ENCODE results near the gene MYO7B. TPM values are rescaled to one million over a fixed set of nuclear protein-coding genes. Genes with fewer than 3 reads are reported as not detected.

Gene MYO7B
- total RNA-seq, 4 donors from 2014 or later, result 0.07 to 0.83 (median 0.51) TPM; not detected in 1

GRCh38 chr2:127590386-127591190 lies 55.1 kb downstream of the MYO7B start:
- Histone ChIP-seq H3K4me3 (no peak overlapping the region), H3K9me3 (no peaks in the 10 kb centered on the region), H3K27me3 (no peaks in the 10 kb centered on the region), H3K27ac (no peak overlapping the region), H3K4me1 (no peaks in the 10 kb centered on the region), H3K36me3 (no peaks in the 10 kb centered on the region)
- ATAC-seq (no peak), DNase-seq (no peak)
- in situ Hi-C loops (cut with MboI; ENCODE audit: low sequenced_read_pairs in 4 of 4), result no loop called here
- intact Hi-C loops (cut with DNase I; ENCODE audit: low total_unique reads), result loop anchor here (2.0 to 5.0 kb wide), 2 partner anchors 58 to 107 kb away; no protein-coding TSS in a partner anchor
- TF ChIP-seq POLR2A (IDR thresholded peaks at IDR 0.05), result no peak
- TF ChIP-seq CTCF (IDR thresholded peaks at IDR 0.05 in 4 of 5, conservative IDR thresholded peaks at IDR 0.05 in 1 of 5), result no peak

GRCh38 chr2:127591221-127591923 lies 55.9 kb downstream of the MYO7B start:
- ATAC-seq (peak; percentile 71 to 78), DNase-seq (peak in 1 of 2 donors; percentile 28)
- Histone ChIP-seq H3K4me1 (no peaks in the 10 kb centered on the region), H3K27me3 (no peaks in the 10 kb centered on the region), H3K36me3 (no peaks in the 10 kb centered on the region), H3K9me3 (no peaks in the 10 kb centered on the region), H3K27ac (no peak overlapping the region), H3K4me3 (no peak overlapping the region)
- in situ Hi-C loops (cut with MboI; ENCODE audit: low sequenced_read_pairs in 4 of 4), result no loop called here
- intact Hi-C loops (cut with DNase I; ENCODE audit: low total_unique reads), result loop anchor here (2.0 to 5.0 kb wide), 2 partner anchors 57 to 106 kb away; no protein-coding TSS in a partner anchor
- TF ChIP-seq CTCF (IDR thresholded peaks at IDR 0.05 in 4 of 5, conservative IDR thresholded peaks at IDR 0.05 in 1 of 5) (peak; percentile 71 to 95 (median 74)), POLR2A (IDR thresholded peaks at IDR 0.05) (no peak)

- ATAC-seq (no peak), DNase-seq (no peak)
- in situ Hi-C loops (cut with MboI; ENCODE audit: low sequenced_read_pairs in 4 of 4) (no loop called here), intact Hi-C loops (cut with DNase I; ENCODE audit: low total_unique reads) (loop anchor here (5.0 kb wide), 1 partner anchor 105 kb away; no protein-coding TSS in a partner anchor)
- no peaks in the 10 kb centered on the region for H3K27me3 ChIP-seq
- no peaks in the 10 kb centered on the region for H3K9me3 ChIP-seq
- no peak overlapping the region for H3K4me3 ChIP-seq
- H3K36me3 ChIP-seq, result no peaks in the 10 kb centered on the region
- H3K27ac ChIP-seq, result no peak overlapping the region
- H3K4me1 ChIP-seq, result no peaks in the 10 kb centered on the region
- TF ChIP-seq POLR2A (IDR thresholded peaks at IDR 0.05) (no peak), CTCF (IDR thresholded peaks at IDR 0.05 in 4 of 5, conservative IDR thresholded peaks at IDR 0.05 in 1 of 5) (no peak)
Measured at GRCh38 chr2:127592761-127593227, 57.3 kb downstream of the MYO7B start.

DNA sequence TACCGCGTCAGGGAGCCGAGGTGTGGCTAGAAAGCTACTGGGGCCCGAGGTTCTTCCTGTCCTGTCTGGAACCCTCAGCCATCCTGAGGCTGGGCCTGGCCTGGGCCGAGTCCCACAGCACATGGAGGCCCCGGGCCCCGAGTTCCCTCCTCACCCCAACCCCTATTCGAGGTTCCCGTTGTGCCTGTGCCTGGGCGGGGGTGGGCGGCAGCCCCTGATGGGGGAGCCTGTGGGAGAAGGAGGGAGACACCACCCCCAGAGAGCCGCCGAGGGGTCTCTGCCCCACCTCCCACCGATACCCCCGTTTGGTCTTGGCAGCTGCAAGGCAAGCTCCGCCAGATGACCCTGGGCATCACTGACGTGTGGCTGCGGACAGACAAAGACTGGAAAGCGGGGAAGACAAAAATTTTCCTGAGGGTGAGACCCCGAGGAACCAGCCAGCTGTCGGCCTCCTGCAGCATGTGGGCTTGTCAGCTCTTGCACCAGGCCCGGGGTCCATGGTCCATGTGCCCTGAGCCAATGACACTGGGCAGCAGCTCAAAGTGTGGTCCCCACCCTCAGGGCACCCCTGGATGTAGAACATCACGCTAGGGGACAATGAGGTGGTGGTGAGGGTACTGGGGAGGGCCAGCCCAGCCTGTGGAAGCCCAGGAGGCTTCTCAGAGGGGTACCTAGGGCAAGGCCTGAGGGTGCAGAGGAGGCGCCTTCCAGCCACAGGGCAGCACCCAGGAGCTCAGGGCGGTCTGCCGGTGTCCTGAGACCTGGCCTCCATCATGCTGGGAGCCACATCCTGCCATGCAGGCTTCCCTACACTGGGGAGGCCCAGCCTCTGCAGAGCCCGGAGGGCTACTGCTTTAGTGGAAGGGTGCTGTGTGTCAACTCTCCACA lies 58.0 kb downstream of the MYO7B start:
- TF ChIP-seq POLR2A (IDR thresholded peaks at IDR 0.05) (no peak), CTCF (IDR thresholded peaks at IDR 0.05 in 4 of 5, conservative IDR thresholded peaks at IDR 0.05 in 1 of 5) (no peak)
- Histone ChIP-seq H3K4me1 (no peaks in the 10 kb centered on the region), H3K9me3 (no peaks in the 10 kb centered on the region), H3K27me3 (no peaks in the 10 kb centered on the region), H3K36me3 (no peaks in the 10 kb centered on the region), H3K27ac (no peak overlapping the region), H3K4me3 (no peak overlapping the region)
- intact Hi-C loops (cut with DNase I; ENCODE audit: low total_unique reads), result loop anchor here (5.0 kb wide), 1 partner anchor 104 kb away; no protein-coding TSS in a partner anchor
- DNase-seq, result no peak
- no peak for ATAC-seq
- in situ Hi-C loops (cut with MboI; ENCODE audit: low sequenced_read_pairs in 4 of 4), result no loop called here
